AG20443 (cell line): ENCODE data around the gene ATPAF1.
"Not testable (repeated sequence)": the region's sequence is repeated elsewhere in the genome, so short reads cannot be mapped to it uniquely, and the experiment has no call there.

Experiments
- DNase-seq: peaks from one replicate; pipeline ENCODE4 v3.0.0; 2012; ENCODE audit warnings: low spot score, mixed read lengths

ATPAF1 gene

DNA sequence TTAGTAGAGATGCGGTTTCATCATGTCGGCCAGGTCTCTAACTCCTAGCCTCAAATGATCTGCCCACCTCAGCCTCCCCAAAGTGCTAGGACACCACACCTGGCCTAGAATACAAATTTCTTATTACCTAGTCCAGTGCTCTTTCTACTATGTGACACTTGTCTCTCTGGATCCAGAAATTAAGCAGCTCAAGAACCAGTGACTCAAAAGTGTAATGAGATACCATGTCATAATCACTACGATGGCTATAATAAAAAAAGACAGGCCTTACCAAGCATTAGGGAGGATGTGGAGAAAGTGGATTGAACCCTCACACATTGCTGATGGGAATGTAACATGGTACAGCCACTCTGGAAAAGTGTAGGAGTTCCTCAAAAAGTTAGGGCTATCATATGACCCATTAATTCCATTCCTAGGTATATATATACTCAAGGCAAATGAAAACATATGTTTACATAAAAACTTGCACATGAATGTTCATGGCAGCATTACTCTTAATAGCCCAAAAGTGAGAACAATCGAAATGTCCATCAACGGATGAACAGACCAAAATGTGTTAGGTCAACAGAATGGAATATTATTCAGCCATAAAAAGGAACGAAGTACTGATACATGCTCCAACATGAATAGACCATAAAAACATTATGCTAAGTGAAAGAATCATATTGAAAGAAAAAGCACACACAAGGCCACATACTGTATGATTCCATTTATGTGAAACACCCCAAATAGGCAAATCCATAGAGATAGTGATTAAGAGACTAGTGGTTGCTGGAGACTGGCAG is 11.8 kb upstream of the ATPAF1 start:
- no peak for DNase-seq

DNA sequence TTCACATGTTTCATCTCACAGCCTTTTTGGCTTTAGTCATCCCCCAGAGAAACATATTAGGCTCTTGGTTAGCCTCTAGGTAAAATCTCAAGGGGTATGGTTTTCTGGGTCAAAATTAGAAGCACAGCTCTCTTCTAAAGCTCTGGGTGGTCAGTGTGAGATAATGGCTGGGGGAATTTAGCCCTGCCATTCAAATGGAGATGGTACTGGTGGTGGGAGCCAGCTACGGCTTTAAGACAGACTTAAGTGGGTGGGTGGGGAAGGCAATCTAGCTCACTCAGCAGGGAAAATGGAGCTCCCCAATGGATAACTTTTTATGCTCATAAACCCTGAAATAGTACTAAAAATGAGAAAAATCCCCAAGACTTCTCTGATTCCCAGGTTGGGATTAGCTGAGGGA is 9.2 kb upstream of the ATPAF1 start:
- DNase-seq = no peak

DNA sequence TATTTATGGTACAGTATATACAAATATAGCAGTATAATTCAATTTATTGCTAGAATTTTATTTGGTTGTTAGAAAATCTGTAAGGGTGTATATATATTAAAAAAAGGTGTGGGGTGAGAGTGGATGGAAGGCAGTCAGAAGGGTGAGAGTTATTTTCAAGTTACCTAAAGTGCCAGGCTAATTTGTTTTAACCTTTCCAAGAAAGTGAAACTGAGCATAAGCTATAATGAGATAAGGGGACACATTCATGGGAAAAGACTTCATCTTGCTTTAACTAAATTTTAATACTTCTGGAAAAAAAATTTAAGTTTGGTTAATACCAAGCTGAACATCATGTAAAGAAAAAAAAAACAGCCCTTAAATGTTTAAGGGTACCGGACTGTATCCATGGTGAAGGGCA is 8.4 kb upstream of the ATPAF1 start:
- DNase-seq = no peak

- no peak for DNase-seq
Observed at GRCh38 chr1:46675549-46676314, 7.6 kb upstream of the ATPAF1 start.

GRCh38 chr1:46673749-46674182 is 5.6 kb upstream of the ATPAF1 start:
- no peak for DNase-seq

- no peak for DNase-seq
Observed at GRCh38 chr1:46672696-46673095, 4.5 kb upstream of the ATPAF1 start.

GRCh38 chr1:46671554-46671953 is 3.4 kb upstream of the ATPAF1 start, which contains the start of gene TEX38:
Gene TEX38, plus strand, starts transcription at chr1:46671854. Its CDS starts 81 bp downstream, at chr1:46671935.
- no peak for DNase-seq

DNA sequence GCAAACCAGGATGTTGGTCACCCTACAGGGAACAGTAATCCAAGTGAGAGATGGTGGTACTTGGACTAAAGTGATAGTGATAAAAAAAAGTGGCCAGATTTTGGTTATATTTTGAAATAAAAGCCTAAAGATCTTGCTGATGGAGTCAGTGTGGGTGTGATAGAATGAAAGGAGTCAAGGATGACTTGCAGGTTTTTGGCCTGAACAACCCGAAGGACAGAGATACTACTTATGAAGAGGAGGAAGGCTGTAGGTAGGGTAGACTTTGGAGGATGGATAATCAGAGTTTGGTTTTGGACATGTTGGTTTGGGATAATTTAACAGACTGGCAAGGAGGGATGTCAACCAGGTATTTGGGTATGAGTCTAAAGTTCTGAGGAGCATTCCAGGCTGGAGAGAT is 2.0 kb upstream of the ATPAF1 start:
- DNase-seq = no peak

GRCh38 chr1:46665983-46666382 is 2.2 kb downstream of the ATPAF1 start:
- DNase-seq = no peak

GRCh38 chr1:46662919-46663318 is 5.2 kb downstream of the ATPAF1 start:
- DNase-seq = not testable (repeated sequence)

GRCh38 chr1:46660116-46660515 is 8.0 kb downstream of the ATPAF1 start:
- DNase-seq = not testable (repeated sequence)

DNA sequence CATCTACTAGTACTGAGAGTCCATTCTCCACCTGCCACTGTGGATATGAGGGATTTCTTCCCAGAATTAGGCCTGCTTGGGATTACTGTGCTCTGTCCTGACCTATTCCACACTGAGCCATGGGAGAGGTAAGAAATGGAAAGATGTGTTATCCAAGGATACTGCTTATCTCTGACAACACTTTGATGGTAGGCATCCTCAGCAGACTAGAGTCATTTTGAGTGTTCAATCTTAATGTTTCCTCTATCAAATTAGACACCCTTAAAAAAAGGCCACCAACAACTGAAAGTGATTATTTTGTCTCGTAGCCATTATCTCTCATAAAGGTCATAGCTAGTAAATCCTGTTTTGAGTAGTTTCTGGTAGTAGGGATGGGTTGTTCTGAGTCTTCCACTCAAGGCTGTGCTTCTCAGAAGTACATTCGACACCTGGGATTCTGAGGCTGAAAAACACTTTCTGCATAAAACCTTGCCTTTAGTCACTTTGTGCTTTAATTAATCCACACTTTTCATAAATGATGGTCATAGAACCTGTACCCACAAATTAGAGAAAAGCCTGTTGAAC is 8.8 kb downstream of the ATPAF1 start:
- no peak for DNase-seq

GRCh38 chr1:46657775-46658174 is 10.4 kb downstream of the ATPAF1 start:
- no peak for DNase-seq

DNA sequence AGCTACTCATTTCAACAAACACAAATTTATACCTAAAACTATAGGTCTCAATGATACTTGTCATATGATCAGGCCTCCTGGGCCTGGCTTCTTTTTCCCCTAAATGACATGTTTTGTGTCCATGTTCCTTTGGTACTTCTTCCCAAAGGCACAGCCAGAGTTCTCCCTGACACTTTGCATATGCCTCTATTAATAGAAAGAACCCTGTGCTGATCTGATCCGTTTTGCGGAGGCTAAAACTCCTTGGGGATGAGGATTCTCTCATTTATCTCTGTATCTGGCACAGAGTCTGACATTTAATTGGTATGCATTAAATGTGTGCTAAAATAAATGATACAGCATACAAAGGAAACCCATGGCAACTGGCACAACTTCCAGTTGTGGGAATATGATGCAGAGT is 11.5 kb downstream of the ATPAF1 start:
- DNase-seq = no peak

DNA sequence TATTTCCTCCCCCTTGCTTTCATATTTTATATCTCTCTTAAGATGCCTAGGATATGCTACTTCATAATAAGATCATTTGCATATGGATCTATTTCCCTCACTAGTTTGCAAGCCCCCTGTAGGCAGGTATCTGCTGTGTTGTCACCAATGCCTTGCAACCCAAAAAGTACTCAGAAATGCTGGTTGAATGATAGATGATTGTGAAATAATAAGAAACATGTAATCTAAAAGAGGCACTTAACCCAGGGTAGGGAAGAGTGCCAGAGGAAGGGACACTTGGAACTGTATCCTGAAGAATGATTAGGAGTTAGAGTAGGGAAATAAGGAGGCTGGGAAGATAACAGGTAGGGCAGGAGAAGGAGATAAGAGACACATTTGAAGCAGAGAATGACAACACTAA is 12.3 kb downstream of the ATPAF1 start:
- no peak for DNase-seq

DNA sequence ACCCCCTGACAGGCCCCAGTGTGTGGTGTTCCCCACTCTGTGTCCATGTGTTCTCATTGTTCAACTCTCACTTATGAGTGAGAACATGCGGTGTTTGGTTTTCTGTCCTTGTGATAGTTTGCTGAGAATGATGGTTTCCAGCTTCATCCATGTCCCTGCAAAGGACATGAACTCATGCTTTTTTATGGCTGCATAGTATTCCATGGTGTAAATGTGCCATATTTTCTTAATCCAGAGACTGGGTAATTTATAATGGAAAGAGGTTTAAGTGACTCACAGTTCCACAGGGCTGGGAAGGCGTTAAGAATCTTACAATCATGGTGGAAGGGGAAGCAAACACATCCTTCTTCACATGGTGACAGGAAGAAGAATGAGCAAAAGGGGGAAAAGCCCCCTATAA is 13.5 kb downstream of the ATPAF1 start:
- DNase-seq = not testable (repeated sequence)

GRCh38 chr1:46654012-46654411 is 14.2 kb downstream of the ATPAF1 start:
- DNase-seq = no peak

- DNase-seq = peak; percentile 24
Observed at GRCh38 chr1:46653405-46653958, 14.7 kb downstream of the ATPAF1 start.

DNA sequence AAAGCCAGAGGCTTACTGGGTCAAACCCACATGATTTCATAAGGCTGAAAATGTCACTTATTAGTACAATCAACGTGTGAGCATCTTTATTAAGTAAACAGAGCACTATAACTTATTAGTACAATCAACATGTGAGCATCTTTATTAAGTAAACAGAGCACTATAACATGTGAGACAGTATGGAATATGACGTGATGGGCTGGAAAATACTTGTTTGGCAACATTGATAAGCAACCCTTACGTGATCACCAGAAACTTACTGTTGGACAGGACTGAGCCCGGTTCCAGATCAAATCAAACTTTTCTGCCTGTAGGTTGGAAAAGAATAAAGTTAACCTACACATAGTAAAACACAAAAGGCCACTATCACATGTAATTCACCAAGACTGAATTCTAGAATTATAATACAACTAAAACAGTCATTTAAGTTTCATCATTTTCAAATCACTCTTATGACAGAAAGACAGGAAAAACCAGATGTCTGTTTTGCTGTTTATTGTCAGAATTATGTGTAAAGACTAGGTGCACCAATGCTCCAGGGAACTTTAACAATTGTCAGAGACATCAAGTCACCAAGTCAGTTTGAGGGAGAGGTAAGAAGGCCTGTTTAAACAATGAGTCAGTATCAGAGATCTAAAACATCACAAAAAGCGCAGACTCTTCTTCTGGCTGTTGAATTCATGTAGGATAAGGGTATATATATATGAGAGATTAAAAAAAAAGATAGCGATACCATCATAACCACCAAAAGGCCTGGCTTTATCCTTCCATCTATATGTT is 15.7 kb downstream of the ATPAF1 start:
- no peak for DNase-seq

GRCh38 chr1:46651152-46651551 is 17.0 kb downstream of the ATPAF1 start:
- not testable (repeated sequence) for DNase-seq

GRCh38 chr1:46650491-46650890 is 17.7 kb downstream of the ATPAF1 start:
- no peak for DNase-seq

DNA sequence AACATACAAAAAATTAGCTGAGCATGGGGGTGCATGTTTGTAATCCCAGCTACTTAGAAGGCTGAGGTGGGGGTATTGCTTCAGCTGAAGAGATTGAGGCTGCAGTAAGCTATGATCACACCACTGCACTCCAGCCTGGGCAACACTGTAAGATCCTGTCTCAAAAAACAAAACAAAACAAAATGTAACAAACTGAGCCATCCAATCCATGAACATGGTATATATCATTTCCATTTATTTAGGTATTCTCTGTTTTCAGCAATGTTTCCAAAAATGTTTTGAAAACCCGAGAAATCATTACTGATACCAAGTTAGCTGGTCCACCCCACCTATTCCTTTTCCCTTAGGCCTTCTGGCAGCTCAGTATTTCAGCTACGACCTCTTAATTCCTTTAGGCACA is 18.4 kb downstream of the ATPAF1 start:
- no peak for DNase-seq
